ENCODE data around the gene PIK3C2G.

- TF ChIP-seq YBX1 (IDR thresholded peaks at IDR 0.05) (no peak), EZH2 (IDR thresholded peaks at IDR 0.05; ENCODE audit: borderline replicate concordance, control insufficient read depth, low read depth, low read length) (no peak), GABPA (IDR thresholded peaks at IDR 0.05; ENCODE audit: low read depth) (no peak)
Measured at GRCh38 chr12:18363321-18363720, 102.0 kb downstream of the PIK3C2G start.

Data from GM12878 (cell line).